H1 (cell line): ENCODE measurements around the gene MAST2. TPM values are rescaled to one million over a fixed set of nuclear protein-coding genes. Genes with fewer than 3 reads are reported as not detected.

Experiments used
- BACH1 ChIP-seq: IDR thresholded peaks from 2 replicates; pipeline ENCODE4 v1.6.1; 2012; ENCODE audit warnings: low read length, improper control_type of control experiment
- CEBPB ChIP-seq: IDR thresholded peaks from 2 replicates; pipeline ENCODE4 v1.6.1; 2012; ENCODE audit warnings: low read depth, low read length
- POLR2A ChIP-seq, 2 experiments: IDR thresholded peaks; 1 replicate in 1 of 2; 2 replicates in 1 of 2; pipeline ENCODE4 v1.6.1; 2011; ENCODE audit warnings: low read depth in 2 of 2, low read length in 2 of 2, mild to moderate bottlenecking in 2 of 2; ENCODE audit errors: control extremely low read depth in 1 of 2
- RFX5 ChIP-seq: IDR thresholded peaks from 2 replicates; pipeline ENCODE4 v1.6.1; 2011; ENCODE audit warnings: low read depth, low read length, improper control_type of control experiment, borderline replicate concordance
- RNF2 ChIP-seq: fragments of 200-900, 300-1000 bp; sonication (generic); IDR thresholded peaks from 2 replicates; pipeline ENCODE4 v1.7.1; 2016; ENCODE audit warnings: borderline replicate concordance, low read depth, mild to moderate bottlenecking, antibody characterized with exemption, low read length; ENCODE audit not compliant: poor library complexity, severe bottlenecking; ENCODE audit errors: missing control alignments
- SP4 ChIP-seq: IDR thresholded peaks from 2 replicates; pipeline ENCODE4 v1.6.1; 2012; ENCODE audit warnings: low read length, inconsistent platforms
- TEAD4 ChIP-seq: IDR thresholded peaks from 2 replicates; pipeline ENCODE4 v1.6.1; 2012; ENCODE audit warnings: low read depth, low read length, inconsistent platforms, mixed read lengths
- polyA plus RNA-seq, 7 experiments: library from polyadenylated mRNA; depleted of rRNA in 3 of 7; stranded (reverse) in 5 of 7; unstranded in 2 of 7; fragments of >200 nt in 5 of 7; fragments of 200-250 nt in 2 of 7; gene quantifications; 1 replicate in 5 of 7; 2 replicates in 1 of 7; 4 replicates in 1 of 7; pipeline versions ENCODE4 v1.2.1 to v1.2.3, GENCODE V29; 2011 to 2013; ENCODE audit warnings: missing spikeins in 2 of 7, mixed read lengths in 2 of 7
- total RNA-seq: library from RNA; stranded (reverse); fragmentation: NEBNext Ultra II Directional; extraction: Animal tissue kit (Norgen Biotek cat#: 25700); gene quantifications from 2 replicates; pipeline ENCODE4 v1.2.1, GENCODE V29; 2021
- TF ChIP-seq, protein P1 (sequence below): IDR thresholded peaks from 2 replicates; pipeline ENCODE4 v1.6.1; 2011; ENCODE audit warnings: low read length, improper control_type of control experiment

Gene MAST2
- total and polyA plus RNA-seq, 2 of the 8 experiments (the other 6 are each of a cell fraction or from before 2014, with no cell fraction given) = 20.5 to 35.4 TPM

DNA sequence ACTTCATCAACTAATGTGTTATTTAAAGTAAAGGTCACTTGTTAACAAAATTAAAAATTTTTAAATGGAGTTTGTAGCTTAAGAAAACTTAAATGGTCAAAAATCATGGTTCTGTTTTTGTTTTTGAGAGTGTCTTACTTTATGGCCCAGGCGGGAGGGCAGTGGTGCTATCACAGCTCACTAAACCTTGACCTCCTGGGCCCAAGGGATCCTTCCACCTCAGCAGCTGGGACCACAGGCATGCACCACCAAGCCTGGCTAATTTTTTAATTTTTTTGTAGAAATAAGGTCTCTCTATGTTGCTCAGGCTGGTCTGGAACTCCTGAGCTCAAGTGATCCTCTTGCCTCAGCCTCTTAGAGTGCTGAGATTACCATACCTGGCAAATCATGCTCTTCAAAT, 111.4 kb downstream of the MAST2 start (continued):
- TF ChIP-seq TEAD4 = no peak
- TF ChIP-seq RNF2 = no peak
- TF ChIP-seq, protein P1, sequence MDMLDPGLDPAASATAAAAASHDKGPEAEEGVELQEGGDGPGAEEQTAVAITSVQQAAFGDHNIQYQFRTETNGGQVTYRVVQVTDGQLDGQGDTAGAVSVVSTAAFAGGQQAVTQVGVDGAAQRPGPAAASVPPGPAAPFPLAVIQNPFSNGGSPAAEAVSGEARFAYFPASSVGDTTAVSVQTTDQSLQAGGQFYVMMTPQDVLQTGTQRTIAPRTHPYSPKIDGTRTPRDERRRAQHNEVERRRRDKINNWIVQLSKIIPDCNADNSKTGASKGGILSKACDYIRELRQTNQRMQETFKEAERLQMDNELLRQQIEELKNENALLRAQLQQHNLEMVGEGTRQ = no peak
- no peak for TF ChIP-seq POLR2A (IDR thresholded peaks at IDR 0.05; ENCODE audit: control extremely low read depth in 1 of 2, low read depth in 2 of 2, low read length in 2 of 2)
- TF ChIP-seq CEBPB = no peak
- TF ChIP-seq SP4 = no peak
- TF ChIP-seq BACH1 = no peak
- TF ChIP-seq RFX5 = no peak
